ENCODE results near the gene HPS1.

HPS1 gene

DNA sequence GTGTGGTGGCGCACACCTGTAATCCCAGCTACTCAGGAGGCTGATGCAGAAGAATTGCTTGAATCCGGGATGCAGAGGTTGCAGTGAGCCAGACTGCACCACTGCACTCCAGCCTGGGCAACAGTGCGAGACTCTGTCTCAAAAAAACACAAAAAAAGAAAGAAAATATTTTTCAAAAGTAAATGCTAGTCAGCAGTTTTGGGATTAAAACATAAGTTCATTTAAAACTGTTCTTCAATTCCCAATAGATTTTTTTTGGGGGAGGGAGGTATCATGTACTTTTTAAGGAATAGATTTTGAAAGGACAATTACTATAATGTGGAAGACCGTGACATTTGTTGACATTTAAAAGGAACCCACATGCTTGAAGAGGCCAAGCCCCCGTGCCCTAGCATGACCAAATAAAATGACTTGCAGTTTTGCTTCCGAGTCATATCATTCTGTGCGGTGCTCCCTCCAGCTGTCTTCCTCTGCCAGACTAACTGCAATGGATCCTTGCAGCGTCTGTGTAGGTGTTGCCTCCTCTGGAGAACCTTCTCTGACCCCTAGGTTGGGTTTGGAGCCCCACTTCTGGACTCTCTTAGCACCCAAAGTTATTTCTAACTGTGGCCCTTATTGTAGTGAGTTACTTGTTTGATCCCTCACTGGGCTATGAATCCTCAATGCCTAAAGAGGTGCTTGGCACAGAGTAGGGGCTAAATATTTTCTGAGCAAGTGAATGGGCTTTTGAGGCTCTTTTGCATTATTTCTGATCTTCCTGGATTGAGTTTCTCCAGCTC, 17.4 kb upstream of the HPS1 start:
- no peak for DNase-seq (ENCODE audit: low read depth)

DNA sequence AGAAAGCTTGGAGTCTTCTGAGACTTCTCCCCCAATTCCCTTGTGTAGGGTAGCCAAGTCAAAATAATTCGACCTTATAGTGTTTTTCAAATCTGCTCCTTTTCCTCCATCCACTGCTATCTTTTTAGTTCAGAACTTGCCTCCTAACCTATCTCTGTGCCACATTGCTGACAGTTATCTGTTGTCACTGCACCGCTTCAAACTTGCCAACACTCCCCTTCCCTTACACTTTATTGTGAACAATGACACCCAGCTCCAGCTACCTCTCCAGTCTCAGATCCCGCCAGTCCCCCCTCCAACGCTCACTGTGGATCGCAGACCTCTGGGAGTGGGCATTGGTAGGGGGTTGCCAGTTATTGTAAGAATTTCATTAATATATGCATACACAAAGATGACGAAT, 16.3 kb upstream of the HPS1 start:
- DNase-seq (ENCODE audit: low read depth), result no peak

DNA sequence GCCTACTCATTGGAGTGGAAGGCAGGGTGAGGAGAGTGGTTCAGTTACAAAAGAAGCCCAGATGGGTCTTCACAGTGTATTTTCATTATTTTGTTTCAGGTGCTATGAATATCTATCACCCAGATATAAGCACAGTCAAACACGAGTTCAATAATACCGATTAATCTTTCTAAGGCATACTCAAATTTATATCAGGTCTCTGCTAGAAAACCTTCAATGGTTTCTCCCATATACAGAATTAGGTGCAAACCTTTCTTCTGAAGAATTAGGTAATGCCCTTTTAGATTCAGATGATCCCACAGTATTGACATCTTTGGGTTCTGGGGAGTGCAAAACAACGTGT, 14.7 kb upstream of the HPS1 start:
- DNase-seq (ENCODE audit: low read depth), result no peak

DNA sequence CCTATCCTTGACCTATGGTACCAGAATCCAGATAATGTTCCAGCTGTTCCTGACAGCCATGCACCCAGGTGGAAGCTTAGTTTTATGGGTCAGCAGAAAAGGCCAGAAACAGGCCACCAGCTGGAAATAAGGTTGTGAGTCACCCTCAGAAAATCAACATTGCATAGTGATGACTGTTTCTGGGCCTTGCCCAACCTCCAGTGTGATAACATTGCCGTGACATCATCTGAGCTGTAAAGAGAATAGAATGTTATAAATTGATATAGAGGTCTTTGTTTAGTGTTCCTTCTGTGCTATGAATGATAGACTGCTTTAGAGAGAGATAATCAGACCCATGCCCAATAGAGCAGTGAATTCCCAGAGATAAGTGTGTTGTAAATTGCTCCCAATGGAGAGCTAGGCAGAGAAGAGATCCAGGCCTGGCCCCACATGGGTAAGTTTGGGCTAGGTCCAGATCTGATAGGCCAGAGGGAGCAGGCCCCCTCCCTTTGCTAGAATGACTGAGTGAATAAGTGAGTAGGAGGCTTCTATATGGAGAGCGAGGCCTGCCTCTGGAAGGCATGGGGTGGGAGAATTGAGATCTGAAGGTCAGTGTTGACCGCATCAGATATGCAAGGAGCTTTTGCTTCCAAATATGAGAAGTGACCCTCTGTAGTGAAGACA, 14.2 kb upstream of the HPS1 start:
- DNase-seq (ENCODE audit: low read depth), result no peak

DNA sequence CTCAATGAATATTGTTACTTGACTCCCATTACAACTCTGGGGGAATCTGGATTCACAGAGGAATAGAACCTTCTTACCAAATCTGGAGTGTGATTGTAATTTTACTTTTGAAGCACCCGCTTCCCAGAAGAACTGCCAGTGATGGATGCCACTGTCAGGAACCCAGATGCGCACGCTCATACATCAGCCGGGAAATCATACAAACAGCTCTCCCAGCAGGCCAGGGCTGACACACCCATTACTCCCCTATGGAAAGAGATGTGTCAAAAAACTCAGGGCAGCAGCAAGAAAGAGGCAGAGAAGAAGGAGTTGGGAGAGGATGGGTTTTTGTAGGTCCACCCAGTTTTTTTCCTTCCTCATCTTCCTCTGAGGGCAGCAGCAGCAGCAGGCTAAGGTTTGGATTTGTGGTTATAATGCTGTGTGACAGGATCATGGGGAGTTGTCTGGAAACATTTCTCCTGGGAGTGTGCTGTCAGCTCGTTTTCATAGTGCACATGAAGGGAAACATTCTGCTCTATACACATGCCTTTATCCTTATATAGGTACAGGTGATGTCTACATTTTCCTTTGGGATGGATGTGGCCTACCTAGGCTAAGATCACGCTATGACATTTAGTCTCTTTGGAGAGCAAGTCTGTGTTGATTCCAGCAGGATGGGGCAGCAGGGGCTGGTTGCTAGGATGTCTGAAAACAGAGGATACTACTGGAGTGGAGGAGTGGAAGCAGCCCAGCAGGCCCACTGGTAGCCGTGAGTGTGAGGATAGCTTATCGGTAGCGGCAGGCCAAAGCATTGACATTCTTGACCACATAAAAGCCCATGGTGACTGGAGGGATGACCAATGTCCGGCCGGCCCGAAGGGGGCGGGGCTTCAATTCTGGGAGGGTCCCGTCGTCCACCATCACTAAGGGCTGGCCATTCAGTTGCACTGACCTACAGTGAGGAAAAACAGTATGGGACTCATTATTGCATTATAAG, 12.4 kb upstream of the HPS1 start:
- DNase-seq (ENCODE audit: low read depth), result no peak

DNA sequence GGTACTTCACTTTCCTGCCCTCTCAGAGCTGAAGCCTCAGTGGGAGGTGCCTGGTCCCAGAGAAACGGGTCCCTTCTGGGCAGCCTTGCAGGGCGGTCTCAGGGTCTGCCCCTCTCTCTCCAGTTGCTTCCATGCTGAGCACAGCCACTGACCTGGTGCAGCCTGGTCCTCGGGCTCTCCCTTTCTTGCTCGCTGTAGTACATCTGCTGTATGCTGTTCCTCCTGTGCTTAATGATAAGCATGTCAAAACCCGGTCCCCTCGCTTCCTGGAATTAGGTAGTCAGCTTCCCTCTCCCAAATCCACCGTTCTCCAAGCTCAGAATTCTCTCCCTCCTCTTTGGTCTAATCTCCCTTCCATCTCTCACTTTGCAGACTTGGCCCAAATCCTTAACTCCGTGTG, 11.0 kb upstream of the HPS1 start:
- no peak for DNase-seq (ENCODE audit: low read depth)

DNA sequence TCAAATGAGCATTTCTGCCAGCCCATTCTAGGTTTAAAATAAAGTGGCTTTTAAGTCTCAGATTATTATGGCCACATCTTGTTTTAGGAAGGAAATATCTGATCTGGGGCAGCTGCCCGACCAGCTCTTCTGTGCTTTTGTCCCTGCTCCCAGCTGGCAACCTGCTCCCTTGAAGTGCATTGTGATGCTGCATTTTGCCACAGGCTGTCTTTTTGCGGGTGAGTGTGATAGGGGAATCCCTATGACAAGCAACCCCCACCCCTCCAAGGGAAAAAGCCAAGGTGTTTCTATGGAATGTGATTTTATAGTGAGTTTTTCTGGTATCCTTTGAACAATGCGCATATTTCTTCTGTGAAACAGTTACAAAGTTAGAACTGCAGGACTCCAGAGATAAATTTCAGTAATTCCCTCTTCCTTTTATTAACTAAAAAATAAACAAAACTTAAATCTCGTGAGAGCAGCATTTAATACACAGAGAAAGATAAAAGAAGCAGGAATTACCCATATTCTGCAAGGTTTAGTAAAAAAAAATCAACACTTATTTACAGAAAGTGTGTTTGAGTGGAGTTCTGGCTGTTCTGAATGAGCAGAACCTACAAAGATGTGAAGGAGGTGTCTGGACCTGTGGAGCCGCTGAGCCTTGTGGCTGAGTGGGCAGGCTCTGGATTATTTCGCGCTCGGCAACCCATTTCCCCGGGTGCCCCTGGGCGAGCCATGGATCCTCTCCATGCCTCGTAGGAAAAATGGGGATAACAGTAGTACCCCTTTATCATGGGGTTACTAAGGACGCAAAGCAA, 10.1 kb upstream of the HPS1 start:
- no peak for DNase-seq (ENCODE audit: low read depth)

DNA sequence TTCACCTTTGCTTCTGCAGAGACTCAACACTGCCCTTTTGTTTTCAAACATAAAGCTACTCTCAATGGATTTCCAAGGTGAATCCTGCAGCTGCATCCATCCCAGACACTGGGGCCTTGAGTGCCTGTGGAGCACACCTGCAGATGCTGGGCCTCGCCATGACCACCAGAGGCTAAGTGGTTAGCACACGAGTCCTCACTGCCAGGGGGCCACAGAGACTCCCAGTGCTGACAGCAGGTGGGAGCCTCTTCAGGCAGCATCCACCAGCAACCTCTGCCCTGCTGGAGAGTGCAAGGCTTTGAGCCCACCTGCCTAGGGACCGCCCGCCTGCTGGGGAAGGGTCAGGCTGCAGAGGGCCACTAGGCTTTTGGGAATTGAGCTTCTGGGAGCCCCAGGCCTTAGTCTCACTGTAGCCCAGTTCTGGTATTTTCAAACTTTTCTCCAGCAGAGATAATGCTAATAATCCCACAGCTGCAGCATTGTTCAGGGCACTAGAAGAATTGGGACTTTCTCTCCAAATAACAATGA, 9.4 kb upstream of the HPS1 start:
- DNase-seq (ENCODE audit: low read depth), result no peak

DNA sequence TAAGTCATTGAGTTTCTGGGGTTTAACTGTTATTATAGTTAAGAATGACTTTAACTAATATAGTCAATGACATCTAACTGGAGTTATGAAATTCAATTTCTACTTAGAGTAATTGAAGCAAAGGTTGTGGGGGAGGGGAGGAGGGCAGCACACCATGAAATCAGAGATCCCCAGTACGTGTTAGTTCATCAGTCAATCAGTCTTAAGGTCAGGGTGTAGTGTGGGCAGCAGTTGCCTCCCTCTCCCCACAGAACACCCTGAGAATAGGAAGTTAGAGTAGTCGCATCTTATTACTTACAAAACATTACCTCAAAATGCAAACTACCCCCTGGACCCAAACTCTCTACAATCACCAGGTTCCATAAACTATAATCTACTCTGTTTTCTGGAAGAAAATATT, 7.0 kb upstream of the HPS1 start:
- DNase-seq (ENCODE audit: low read depth), result no peak

DNA sequence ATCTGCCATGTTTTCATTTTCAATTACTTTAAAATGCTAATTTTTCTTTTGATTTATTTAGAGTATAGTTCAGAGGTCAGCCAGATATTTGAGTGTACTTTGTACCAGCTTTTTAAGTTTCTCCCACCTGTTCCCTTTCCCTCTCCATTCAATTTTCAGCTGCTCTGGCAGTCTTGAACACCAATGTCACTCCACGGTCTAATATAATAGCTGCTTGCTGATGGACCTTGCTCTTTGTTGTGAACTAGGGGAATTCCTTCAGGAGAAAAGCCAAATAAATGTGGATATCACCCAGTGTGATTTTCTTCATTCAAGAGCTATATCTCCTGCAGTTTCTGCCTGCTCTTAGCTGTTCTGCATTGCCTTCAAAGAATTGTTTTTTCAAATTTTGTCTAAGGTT, 3.9 kb upstream of the HPS1 start:
- no peak for DNase-seq (ENCODE audit: low read depth)

DNA sequence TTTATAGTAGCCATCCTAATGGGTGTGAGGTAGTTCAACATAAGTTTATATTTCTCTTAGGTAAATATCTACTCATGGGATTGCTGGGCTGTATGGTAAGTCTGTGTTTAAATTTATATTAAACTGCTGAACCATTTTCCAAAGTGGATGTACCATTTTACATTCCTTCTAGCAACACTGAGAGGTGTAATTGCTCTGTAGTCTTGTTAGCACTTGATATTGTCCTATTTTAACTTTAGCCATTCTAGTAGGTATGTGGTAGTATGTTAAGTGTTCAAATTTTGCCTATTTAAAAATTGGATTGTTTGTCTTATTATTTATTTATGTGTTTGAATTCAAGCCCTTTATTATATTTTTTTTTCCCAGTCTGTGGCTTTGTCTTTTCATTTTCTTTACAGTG, 2.6 kb upstream of the HPS1 start:
- DNase-seq (ENCODE audit: low read depth), result no peak

DNA sequence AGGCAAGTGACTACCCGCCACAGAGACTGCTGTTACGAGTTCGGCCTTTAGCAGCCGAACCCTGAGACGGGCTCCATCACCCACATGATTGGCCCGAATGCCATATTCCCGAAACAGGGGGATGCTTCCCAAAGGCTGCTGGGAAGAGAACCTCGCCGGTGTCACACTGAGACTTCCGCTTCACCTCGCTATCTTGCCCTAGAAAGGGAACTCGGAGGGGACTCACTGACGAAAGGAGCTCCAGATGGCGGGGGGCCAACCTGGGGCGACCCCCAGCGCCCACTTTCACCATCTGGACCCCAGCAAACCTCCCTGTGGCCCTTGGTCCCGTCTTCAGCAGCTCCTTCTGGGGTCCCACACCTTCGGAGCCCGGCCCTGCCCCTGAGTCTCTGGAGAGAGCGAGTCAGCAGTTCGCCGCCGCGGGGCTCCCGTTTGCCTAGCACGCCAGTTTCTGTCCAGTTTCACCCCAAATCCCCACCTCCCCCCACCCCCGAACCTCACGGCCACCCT, 529 bp downstream of the HPS1 start:
- peak; percentile 19 for DNase-seq (ENCODE audit: low read depth)

DNA sequence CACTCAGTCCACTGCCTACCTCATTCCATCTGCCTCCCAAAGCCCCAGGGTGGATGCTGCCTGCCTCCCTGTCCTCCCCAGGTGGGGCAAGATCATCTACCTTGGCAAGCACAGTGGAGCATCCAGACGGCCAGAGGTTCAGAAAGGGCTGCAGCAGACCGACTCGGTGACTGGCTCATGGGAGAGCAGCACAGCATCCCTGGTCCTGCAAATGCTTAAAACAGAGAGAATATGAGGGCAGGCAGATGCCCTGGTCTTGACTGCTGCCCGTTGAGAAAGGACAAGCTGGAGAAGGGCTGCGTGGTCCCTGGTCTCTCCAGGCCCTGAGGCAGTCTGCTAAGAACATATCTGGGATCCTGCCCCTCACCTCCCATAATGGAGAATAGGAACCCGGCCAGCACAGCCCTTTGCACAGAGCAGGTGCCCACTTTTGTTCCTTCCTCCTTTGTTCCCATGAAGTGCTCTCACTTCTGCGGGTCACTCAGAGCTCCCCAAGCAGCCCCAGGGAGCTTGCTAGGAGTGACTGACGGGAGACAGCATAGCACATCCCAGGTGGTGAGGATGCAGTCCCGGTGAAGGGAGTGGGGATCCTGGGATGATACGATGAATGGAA, 1.4 kb downstream of the HPS1 start:
- no peak for DNase-seq (ENCODE audit: low read depth)

DNA sequence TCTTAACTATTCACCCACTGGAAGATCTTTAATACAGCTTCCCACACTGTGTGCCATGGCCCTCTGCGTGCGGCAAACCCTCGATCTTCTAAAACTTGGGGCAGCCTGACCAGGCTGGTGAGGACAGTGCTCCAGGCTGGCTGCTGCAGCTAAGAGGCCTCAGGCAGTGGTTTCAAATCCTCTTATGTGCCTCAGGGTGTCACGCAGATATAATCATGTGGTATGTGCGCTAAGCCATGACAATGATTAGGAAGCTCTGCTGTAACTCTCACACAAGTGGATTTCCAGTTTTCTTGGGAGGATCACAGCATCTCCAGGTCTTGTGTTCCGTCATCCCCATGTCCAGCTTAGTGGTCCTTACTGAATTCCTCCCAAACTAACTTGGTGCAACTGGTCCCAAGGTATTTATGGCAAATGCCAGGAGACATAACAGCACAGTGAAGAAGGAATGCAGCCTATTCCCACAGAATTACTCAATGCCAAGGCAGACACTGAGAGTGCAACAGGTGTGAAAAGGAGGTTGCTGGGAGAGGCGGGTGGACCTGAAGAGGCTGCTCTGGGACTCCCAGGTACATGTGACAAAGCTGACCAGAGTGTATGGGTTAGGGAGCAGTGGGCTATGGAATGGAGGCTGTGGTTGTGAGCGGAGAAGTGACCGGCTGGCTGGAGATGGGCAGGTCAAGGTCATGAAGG, 2.3 kb downstream of the HPS1 start:
- no peak for DNase-seq (ENCODE audit: low read depth)

DNA sequence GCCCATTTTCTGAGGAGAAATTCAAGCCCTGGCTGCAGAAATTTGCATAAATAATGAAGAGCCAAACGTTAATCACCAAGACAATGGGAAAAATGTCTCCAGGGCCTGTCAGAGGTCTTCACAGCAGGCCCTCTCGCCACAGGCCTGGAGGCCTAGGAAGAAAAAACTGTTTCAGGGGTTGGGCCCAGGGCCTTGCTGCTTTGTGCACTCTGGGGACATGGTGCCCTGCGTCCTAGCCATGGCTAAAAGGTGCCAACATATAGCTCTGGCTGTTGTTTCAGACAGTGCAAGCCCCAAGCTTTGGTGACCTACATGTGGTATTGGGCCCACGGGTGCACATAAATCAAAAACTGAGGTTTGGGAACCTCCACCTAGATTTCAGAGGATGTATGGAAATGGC, 8.0 kb downstream of the HPS1 start:
- no peak for DNase-seq (ENCODE audit: low read depth)

DNA sequence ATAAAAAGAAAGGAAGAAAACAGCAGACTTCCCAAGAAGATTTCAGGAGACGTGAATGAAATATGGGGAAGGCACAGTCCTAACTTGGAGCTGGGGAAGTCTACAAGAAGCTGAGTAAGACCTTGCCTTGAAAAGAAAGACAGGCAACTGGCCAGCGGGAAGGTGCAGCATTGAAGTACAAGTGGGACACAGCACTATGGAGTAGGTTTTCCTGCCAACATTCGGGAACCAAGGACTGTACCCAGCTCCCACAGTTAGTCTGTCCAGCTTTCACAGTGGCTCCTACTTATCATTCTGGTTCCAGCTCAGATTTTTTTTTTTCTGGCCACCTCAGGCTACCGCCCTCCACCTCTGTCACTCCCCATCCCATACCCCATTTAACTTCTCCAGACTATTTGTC, 10.0 kb downstream of the HPS1 start:
- DNase-seq (ENCODE audit: low read depth), result no peak

DNA sequence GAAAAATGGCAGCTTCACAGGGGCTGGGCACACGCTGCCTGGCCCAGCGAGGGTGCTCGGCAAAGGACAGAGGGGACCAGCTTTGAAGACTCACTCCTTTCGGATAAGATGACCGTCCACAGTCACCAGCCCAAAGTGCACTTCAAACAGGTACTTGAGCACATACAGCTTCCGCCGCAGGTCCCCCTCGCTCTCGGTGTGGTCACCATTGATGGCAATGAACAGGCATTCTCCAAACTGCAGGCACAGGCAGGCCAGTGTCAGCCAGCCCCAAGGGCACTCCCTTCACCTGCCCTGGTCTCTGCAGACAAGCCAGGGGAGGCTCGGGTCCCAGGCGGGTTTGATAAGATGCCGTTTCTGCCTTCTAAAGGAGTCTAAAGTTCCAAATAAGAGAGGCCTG, 11.6 kb downstream of the HPS1 start:
- DNase-seq (ENCODE audit: low read depth), result no peak

DNA sequence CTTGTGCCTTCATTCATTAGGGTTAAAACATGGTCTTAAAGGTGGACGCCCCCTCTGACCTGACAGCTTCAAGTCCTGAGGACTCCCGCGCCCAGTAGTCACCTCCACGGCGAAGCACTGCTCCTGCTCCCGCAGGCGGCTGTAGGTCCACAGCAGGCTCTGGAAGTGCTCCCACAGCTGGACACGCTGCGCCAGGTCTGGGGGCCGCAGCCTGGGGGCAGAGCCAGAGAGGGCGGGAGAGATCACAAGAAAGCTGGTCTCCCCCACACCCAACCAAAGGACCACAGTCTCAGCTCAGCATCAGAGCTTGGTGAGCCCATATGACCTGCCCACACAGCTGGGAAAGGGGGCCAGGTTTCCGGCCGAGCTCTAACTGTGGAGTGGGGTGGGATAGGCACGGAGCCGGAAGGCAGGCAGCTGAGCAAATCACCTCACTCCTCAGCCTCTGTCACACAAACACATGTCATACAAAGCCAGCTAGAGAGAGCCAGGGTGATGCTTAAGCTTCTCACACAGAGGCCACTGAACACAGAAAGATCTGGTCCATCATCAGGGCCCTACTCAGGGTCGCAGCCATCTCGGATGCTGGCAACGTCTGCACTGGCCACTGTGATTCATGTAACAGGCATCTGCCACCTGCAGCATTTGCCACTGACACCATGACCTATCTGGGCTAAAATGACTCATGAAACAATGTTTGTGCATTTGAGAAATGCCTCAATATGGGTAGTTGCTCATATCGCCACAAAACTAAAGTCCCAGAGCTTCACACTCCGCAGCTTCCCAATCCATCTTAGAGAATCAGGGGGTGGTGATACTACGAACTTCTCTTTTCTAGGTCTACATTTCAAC, 12.6 kb downstream of the HPS1 start:
- no peak for DNase-seq (ENCODE audit: low read depth)

DNA sequence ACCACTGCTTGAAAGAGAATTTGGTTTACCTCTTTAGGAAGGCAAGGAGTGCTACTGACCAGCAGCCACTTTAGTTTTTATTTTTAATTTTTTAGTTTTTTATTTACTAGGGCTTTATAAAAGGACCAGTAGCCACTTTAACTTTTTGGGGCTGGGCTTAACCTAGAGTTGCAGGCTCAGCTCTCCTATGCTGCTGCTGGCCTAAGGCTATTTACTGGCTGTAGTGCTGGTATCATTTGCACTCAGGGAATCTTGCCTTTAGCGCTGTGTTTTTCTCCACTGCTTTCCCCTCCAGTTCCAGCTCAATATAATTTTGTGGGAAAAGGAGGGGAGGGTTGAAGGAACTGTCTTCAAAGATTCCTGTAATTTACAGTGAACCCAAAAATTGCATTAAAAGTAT, 13.4 kb downstream of the HPS1 start:
- no peak for DNase-seq (ENCODE audit: low read depth)

DNA sequence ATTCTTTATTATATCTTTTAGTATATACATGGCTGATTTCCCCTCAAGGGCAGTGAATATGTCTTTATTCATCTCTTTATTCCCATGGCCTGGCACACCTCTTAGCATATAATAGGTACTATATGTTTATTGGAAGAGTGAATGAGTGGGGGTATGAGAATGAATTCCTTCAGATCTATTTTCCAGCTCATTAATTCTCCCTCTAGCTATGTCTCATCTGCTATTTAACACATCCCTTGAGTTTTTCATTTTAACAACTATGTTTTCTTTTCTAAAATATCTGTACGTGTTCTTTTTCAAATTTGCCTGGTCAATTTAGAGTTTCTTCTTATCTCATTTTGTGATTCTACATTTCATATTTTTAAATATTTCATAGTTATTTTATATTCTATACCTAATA, 14.4 kb downstream of the HPS1 start:
- no peak for DNase-seq (ENCODE audit: low read depth)
